Smooth muscle cell (in vitro differentiated cells): ENCODE measurements around the gene AAK1. TPM values are rescaled to one million over a fixed set of nuclear protein-coding genes. Genes with fewer than 3 reads are reported as not detected.

ENCODE experiments used
- DNase-seq: peaks from one replicate; lab custom pipeline; 2025; ENCODE audit not compliant: unreplicated experiment; lab: John Stamatoyannopoulos, UW
- H2AFZ ChIP-seq: fragments of 200-600 bp; sonication (generic); 2 replicates; pipeline ENCODE4 v1.6.0; 2016; ENCODE audit warnings: antibody characterized with exemption, low read depth, mild to moderate bottlenecking
- H3F3A ChIP-seq: fragments of 200-600 bp; sonication (generic); 2 replicates; pipeline ENCODE4 v1.6.0; 2017; ENCODE audit warnings: antibody characterized with exemption, low read depth
- H3K27ac ChIP-seq: fragments of 200-600 bp; sonication (generic); 2 replicates; pipeline ENCODE4 v1.5.1; 2016; ENCODE audit warnings: low read depth, mild to moderate bottlenecking
- H3K27me3 ChIP-seq: fragments of 200-600 bp; sonication (generic); 2 replicates; pipeline ENCODE4 v1.6.1; 2016; ENCODE audit warnings: low read depth, mild to moderate bottlenecking
- H3K36me3 ChIP-seq: fragments of 200-600 bp; sonication (generic); 2 replicates; pipeline ENCODE4 v1.5.1; 2016; ENCODE audit warnings: low read depth
- H3K4me1 ChIP-seq: fragments of 200-600 bp; sonication (generic); 2 replicates; pipeline ENCODE4 v1.5.1; 2016; ENCODE audit warnings: low read depth
- H3K4me2 ChIP-seq: fragments of 200-600 bp; sonication (generic); 2 replicates; pipeline ENCODE4 v1.6.0; 2016; ENCODE audit warnings: mild to moderate bottlenecking
- H3K4me3 ChIP-seq: fragments of 200-600 bp; sonication (generic); 2 replicates; pipeline ENCODE4 v1.5.1; 2016; ENCODE audit warnings: mild to moderate bottlenecking
- H3K79me2 ChIP-seq: fragments of 200-600 bp; sonication (generic); 2 replicates; pipeline ENCODE4 v1.6.0; 2016; ENCODE audit warnings: low read depth, mild to moderate bottlenecking
- H3K9ac ChIP-seq: fragments of 200-600 bp; sonication (generic); 2 replicates; pipeline ENCODE4 v1.6.0; 2016; ENCODE audit warnings: low read depth
- H3K9me3 ChIP-seq: fragments of 200-600 bp; sonication (generic); replicated peaks from 2 replicates; pipeline ENCODE4 v1.5.1; 2016; ENCODE audit warnings: low read depth
- H4K20me1 ChIP-seq: fragments of 200-600 bp; sonication (generic); 2 replicates; pipeline ENCODE4 v1.6.0; 2016; ENCODE audit warnings: low read depth
- WGBS: methylation state at CpG from one replicate; pipeline ENCODE4 v1.1.7; 2016; ENCODE audit warnings: low lambda C conversion rate; 5-methylcytosine and 5-hydroxymethylcytosine counted together
- polyA plus RNA-seq: library from polyadenylated mRNA; unstranded; fragments of >200 nt; fragmentation: Nextera tagmentation; extraction: Ambion mirVana; gene quantifications from 2 replicates; pipeline ENCODE4 v1.2.1, GENCODE V29; 2016
- total RNA-seq: library from RNA; depleted of rRNA; stranded (reverse); fragments of >200 nt; gene quantifications from 2 replicates; pipeline ENCODE4 v1.2.3, GENCODE V29; 2014
- TF ChIP-seq, protein P1 (sequence below): fragments of 200-600 bp; sonication (generic); IDR thresholded peaks from 2 replicates; pipeline ENCODE4 v1.5.1; 2017; ENCODE audit warnings: borderline replicate concordance, mild to moderate bottlenecking, antibody characterized with exemption; ENCODE audit not compliant: insufficient read depth, poor library complexity, severe bottlenecking

The AAK1 gene
- total and polyA plus RNA-seq, 2 experiments from 2014 or later, result 26.9 to 47.7 TPM

DNA sequence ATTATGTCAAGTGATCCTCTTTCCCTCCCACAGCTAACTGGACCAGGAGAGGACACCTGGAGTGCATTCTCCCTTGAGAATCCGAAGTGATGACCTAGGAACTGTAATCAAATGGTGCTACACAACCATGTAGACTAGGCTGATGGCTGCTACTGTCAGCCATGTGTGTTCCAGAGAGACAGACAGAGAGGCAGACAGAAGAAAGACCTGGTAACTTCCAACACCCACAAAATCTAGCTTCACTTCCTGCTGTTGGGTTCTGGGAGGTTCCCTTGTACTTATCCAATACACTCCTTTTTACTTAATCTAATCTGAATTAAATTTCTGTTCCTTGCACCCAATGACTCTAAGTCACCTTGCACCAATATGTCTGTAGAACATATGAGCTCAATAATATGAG is 72.3 kb downstream of the AAK1 start:
- no peaks in the 10 kb centered on the region for H3K9me3 ChIP-seq
- peaks cover 3% of the 10 kb centered on the region for H3F3A ChIP-seq
- no peaks in the 10 kb centered on the region for H3K36me3 ChIP-seq
- no peak overlapping the region for H3K9ac ChIP-seq
- H4K20me1 ChIP-seq, result peaks cover 99% of the 10 kb centered on the region
- H3K4me2 ChIP-seq, result no peak overlapping the region
- H3K27ac ChIP-seq, result no peak overlapping the region
- H3K79me2 ChIP-seq, result peaks cover 72% of the 10 kb centered on the region
- no peak overlapping the region for H2AFZ ChIP-seq
- TF ChIP-seq, protein P1, sequence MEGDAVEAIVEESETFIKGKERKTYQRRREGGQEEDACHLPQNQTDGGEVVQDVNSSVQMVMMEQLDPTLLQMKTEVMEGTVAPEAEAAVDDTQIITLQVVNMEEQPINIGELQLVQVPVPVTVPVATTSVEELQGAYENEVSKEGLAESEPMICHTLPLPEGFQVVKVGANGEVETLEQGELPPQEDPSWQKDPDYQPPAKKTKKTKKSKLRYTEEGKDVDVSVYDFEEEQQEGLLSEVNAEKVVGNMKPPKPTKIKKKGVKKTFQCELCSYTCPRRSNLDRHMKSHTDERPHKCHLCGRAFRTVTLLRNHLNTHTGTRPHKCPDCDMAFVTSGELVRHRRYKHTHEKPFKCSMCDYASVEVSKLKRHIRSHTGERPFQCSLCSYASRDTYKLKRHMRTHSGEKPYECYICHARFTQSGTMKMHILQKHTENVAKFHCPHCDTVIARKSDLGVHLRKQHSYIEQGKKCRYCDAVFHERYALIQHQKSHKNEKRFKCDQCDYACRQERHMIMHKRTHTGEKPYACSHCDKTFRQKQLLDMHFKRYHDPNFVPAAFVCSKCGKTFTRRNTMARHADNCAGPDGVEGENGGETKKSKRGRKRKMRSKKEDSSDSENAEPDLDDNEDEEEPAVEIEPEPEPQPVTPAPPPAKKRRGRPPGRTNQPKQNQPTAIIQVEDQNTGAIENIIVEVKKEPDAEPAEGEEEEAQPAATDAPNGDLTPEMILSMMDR, result no peak
- DNase-seq, result no peak
- 95% methylated on average over 1 of the region's 1 CpG for WGBS
- H3K4me3 ChIP-seq, result no peak overlapping the region
- H3K27me3 ChIP-seq, result no peaks in the 10 kb centered on the region
- no peaks in the 10 kb centered on the region for H3K4me1 ChIP-seq

DNA sequence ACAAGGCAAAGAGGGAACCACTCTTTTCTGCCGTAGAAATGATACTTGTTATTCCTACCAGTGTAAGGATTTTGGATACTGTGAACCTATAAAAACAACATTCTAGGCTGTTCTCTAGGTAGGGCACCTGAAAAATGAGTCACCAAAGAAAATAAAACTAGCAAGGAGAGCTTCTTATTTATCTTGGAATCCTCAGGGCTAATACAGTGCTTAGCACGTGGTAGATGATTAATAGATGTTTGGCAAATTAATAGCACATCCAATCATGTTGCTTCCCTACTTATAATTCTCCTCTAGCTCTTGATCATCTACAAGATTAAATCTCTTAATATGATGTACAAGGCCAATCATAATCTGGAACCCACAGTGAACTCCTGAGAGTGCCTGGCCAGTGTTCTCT is 73.1 kb downstream of the AAK1 start:
- WGBS, result 90% methylated on average over 2 of the region's 2 CpGs
- H3K4me2 ChIP-seq, result no peak overlapping the region
- TF ChIP-seq, protein P1, result no peak

DNA sequence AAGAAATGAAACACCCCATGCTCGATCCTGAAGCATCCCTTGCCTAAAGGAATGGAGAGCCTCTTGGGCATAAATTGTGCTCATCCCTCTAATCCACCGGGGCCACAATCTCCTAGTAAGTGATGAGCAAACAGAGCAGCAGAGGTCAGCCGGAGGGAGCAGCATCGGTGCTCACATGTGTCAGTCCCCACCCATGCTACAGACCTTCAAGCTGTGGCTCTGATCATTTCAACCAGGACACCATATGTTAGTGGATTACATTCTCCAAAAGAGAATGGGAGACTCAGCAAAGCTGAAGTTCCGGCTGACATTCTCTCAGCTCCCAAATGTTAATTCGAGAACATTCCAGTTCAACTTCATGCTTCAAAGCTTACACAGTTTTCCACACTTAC is 75.6 kb downstream of the AAK1 start:
- H3F3A ChIP-seq, result peaks cover 3% of the 10 kb centered on the region
- no peak overlapping the region for H3K4me3 ChIP-seq
- H3K9me3 ChIP-seq, result no peaks in the 10 kb centered on the region
- H3K27me3 ChIP-seq, result no peaks in the 10 kb centered on the region
- H3K9ac ChIP-seq, result no peak overlapping the region
- peaks cover 100% of the 10 kb centered on the region for H4K20me1 ChIP-seq
- 74% methylated on average over 6 of the region's 6 CpGs for WGBS
- H3K4me1 ChIP-seq, result no peaks in the 10 kb centered on the region
- peak overlapping the region; percentile 40 for H3K27ac ChIP-seq
- no peak overlapping the region for H2AFZ ChIP-seq
- H3K4me2 ChIP-seq, result peak overlapping the region; percentile 33
- no peaks in the 10 kb centered on the region for H3K36me3 ChIP-seq
- DNase-seq, result no peak
- H3K79me2 ChIP-seq, result peaks cover 66% of the 10 kb centered on the region
- TF ChIP-seq, protein P1, result no peak

More for the DNA sequence above, 73.1 kb downstream of the AAK1 start:
- peaks cover 65% of the 10 kb centered on the region for H3K79me2 ChIP-seq
- H4K20me1 ChIP-seq, result peaks cover 99% of the 10 kb centered on the region
- no peak overlapping the region for H2AFZ ChIP-seq
- no peak overlapping the region for H3K9ac ChIP-seq
- H3F3A ChIP-seq, result peaks cover 3% of the 10 kb centered on the region
- H3K4me1 ChIP-seq, result no peaks in the 10 kb centered on the region
- no peaks in the 10 kb centered on the region for H3K36me3 ChIP-seq
- no peaks in the 10 kb centered on the region for H3K27me3 ChIP-seq
- H3K4me3 ChIP-seq, result no peak overlapping the region
- H3K9me3 ChIP-seq, result no peaks in the 10 kb centered on the region
- DNase-seq, result no peak
- no peak overlapping the region for H3K27ac ChIP-seq

DNA sequence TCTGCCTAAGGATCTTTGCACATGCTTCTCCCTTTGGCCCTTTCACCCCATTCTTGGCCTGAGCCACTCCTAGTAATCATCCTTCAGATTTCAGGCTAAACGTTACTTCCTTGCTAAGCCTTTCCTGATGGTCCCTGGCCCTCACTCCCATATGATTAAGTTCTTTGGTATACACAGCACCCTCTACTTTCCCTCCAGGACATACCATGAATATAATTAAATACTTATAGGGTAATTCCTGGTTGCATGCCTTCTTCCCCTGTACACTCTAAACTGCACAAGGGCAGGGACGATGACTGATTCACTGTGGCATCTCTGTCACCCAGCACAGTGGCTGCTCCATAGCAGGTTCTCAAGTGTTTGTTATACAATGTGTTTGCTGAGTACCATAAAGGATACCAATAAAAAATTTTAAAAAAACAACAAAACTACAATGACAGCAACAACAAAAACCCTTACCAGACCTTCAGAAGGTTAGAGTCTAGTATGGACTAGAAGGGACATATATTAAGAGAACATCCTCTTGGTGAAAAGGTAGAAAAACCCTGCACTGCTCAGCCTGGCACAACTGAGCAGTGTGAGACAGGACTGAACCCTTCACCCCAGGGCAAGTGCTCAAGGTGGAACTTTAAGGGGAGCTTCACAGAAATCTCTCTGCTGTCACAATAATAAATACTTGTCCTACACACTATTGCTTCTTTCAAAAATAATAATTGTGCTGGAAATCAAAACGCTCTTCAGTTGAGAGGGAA is 76.2 kb downstream of the AAK1 start:
- Histone ChIP-seq H2AFZ (no peak overlapping the region), H3K4me1 (no peaks in the 10 kb centered on the region), H3K79me2 (peaks cover 66% of the 10 kb centered on the region), H3K4me3 (no peak overlapping the region), H3K4me2 (peak overlapping the region; percentile 37), H3K36me3 (no peaks in the 10 kb centered on the region), H3F3A (peaks cover 3% of the 10 kb centered on the region), H3K27ac (peak overlapping the region; percentile 58), H3K9me3 (no peaks in the 10 kb centered on the region), H4K20me1 (peaks cover 100% of the 10 kb centered on the region), H3K9ac (no peak overlapping the region), H3K27me3 (no peaks in the 10 kb centered on the region)
- TF ChIP-seq, protein P1, result no peak
- DNase-seq, result no peak
- 42% methylated on average over 3 of the region's 3 CpGs for WGBS
